ENCODE measurements around the gene STEAP4.
A peak's percentile ranks its signal among the peaks of the same experiment; 100 is the strongest.
"Not testable (repeated sequence)": the region's sequence is repeated elsewhere in the genome, so short reads cannot be mapped to it uniquely, and the experiment has no call there.

The STEAP4 gene

DNA sequence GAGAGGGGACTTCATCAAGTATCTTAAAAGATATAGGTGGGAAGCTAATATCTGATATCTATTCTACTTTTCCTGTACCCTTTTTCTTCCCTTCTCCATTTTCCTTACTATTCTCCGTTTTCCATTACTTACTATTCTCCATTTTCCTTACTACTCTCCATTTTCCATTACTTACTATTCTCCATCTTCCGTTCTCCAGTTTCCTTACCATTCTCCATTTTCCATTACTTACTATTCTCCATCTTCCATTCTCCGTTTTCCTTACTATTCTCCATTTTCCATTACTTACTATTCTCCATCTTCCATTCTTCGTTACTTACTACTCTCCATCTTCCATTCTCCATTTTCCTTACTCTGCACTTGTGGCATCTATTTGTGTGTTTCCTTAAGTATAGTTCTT lies 39.3 kb downstream of the STEAP4 start:
- DNase-seq: no peak

GRCh38 chr7:88264987-88265386 lies 41.7 kb downstream of the STEAP4 start:
- not testable (repeated sequence) for DNase-seq

GRCh38 chr7:88262562-88262961 lies 44.1 kb downstream of the STEAP4 start:
- DNase-seq: no peak

DNA sequence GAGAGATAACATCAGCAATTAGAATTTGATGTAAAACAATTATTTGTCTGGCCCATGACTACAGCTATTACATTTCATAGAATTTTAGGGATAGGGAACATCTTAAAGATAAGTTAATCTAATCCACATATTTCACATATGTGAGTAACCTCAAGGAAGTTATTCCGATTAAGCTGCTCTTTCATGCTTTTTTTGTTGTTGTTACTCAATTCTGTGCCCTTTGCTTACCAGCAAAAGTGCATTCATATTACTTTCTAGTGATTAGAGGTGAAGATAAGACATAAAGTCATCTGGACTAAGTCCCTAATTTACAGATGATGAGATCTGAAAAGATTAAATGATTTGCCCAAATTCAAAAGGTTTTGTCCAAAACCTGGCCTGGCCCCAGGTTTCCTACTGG lies 46.0 kb downstream of the STEAP4 start:
- DNase-seq: no peak

- DNase-seq: no peak
Measured at GRCh38 chr7:88259656-88260380, 46.9 kb downstream of the STEAP4 start.

- not testable (repeated sequence) for DNase-seq
Measured at GRCh38 chr7:88258296-88258695, 48.4 kb downstream of the STEAP4 start.

- no peak for DNase-seq
Measured at GRCh38 chr7:88256906-88257305, 49.8 kb downstream of the STEAP4 start.

- DNase-seq: no peak
Measured at GRCh38 chr7:88254721-88255424, 51.8 kb downstream of the STEAP4 start.

GRCh38 chr7:88253640-88254039 lies 53.1 kb downstream of the STEAP4 start:
- no peak for DNase-seq

DNA sequence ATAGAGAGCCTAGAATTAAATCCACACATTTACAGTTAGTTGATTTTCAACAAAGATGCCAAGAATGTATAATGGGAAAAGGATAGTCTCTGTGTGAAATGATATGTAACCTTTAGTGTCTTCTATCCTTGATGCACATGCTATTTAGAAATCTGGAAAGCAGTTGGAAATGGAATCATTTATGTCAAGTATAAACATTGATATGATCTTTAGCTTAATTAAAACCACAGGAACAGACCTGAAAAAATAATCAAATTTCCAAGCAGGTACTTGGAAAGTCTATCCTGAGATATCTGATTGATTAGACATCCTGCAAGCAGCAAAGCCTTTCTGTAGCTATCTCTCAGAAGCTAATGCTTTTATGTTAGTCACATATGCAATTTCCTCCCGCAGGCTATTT lies 62.4 kb downstream of the STEAP4 start:
- DNase-seq: no peak

DNA sequence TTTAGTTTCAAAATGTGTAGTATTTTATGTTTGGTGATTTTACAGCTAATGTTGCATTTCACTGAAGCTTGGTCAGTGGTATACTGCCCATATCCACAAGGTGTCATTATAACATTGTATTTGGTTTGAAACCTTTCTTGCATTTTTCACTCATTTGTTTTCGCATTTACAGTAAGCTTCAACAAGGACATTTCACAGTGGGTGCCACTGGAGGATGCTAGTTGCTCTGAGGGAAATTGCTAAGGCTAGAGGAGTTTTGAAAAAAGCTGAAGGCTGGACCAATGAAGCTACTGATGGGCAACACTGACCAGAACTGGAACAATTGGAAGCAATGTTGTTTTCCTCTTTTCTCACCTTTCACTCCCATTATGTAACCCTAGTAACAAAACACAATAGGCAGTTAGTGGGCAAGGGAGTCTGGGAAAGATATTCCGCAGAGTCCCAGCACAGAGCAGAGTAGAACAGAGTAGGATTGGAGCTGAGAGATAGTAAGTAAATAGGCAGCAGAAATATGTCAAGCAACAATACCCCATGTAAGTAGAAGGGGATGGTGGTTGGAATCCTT lies 63.3 kb downstream of the STEAP4 start:
- peak in 2 of 6 experiments; percentile 9 to 11 for DNase-seq

GRCh38 chr7:88239852-88240251 lies 66.8 kb downstream of the STEAP4 start:
- no peak for DNase-seq

DNA sequence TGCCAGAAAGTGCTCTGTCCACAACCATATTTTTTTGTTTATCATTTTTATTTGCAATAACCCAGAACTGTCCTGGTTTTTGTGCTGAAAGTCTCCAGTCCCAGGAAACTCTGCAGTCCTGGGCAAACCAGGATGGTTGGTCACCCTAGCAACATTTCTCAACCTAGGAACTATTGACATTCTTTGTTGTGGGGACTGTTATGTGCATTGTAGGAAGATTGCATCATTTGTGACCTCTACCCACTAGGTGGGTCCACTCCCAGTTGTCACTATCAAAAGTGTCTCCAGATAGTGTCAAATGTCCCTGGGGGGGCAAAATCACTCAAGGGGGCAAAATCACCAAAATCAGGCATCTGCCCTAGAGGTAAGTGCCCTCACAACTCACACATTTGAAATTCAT lies 72.9 kb downstream of the STEAP4 start:
- no peak for DNase-seq

GRCh38 chr7:88230646-88231045 lies 76.0 kb downstream of the STEAP4 start:
- DNase-seq: no peak

DNA sequence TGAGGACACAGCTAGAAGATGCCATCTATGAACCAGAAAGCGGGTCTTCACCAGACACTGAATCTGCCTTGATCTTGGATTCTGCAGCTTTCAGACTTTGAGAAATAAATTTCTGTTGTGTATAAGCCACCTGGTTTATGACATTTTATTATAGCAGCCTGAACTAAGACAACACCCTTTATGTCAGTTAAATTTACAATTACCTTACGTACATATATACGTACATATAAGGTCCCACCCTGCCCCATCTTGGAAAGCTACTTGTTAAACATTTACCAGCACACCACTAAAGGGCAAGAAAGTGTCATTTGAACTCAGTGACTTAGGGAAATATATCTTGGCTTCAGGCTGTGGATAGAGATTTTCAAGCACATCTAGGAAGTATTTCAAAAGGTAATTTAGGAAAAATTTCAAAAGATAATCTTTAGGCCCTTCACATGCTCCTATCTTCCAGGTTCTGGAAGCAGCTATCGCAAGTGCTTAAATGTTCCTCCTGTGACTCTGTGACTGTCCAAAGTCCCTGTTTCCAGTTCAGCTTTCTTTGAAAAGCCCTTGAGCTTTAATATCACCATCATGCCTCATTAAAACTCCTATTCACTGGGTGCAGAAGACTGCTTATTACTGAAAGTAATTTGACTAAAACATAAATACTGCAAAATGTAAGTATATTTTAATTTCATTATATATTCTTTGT lies 77.2 kb downstream of the STEAP4 start:
- DNase-seq: no peak

- DNase-seq: no peak
Measured at GRCh38 chr7:88226886-88227516, 79.7 kb downstream of the STEAP4 start.

- DNase-seq: no peak
Measured at GRCh38 chr7:88226201-88226600, 80.5 kb downstream of the STEAP4 start.

GRCh38 chr7:88224601-88225275 lies 82.0 kb downstream of the STEAP4 start:
- DNase-seq: no peak

- DNase-seq: no peak
Measured at GRCh38 chr7:88223265-88223664, 83.4 kb downstream of the STEAP4 start.

Data from stimulated activated naive CD4-positive, alpha-beta T cell (primary cell).